GM19238 (cell line): ENCODE data around the gene DNAH3.
"Not testable (repeated sequence)": the region's sequence is repeated elsewhere in the genome, so short reads cannot be mapped to it uniquely, and the experiment has no call there.

Experiments
- DNase-seq: peaks from one replicate; pipeline ENCODE4 v3.0.0; 2011; ENCODE audit warnings: low spot score; ENCODE audit not compliant: insufficient read length

DNAH3 gene

GRCh38 chr16:21150375-21151001, at the start of gene DNAH3:
Gene DNAH3, minus strand, starts transcription at chr16:21150846. Its CDS starts 527 bp downstream, at chr16:21150319.
- DNase-seq: no peak

- DNase-seq: no peak
Observed at GRCh38 chr16:21199607-21200218, 49.1 kb upstream of the DNAH3 start.

- no peak for DNase-seq
Observed at GRCh38 chr16:21197621-21198020, 47.0 kb upstream of the DNAH3 start.

GRCh38 chr16:21197112-21197511, 46.5 kb upstream of the DNAH3 start:
- no peak for DNase-seq

- not testable (repeated sequence) for DNase-seq
Observed at GRCh38 chr16:21195330-21195729, 44.7 kb upstream of the DNAH3 start.

- DNase-seq: peak; percentile 9
Observed at GRCh38 chr16:21194771-21195301, 44.2 kb upstream of the DNAH3 start.

- DNase-seq: no peak
Observed at GRCh38 chr16:21192991-21193390, 42.3 kb upstream of the DNAH3 start.

GRCh38 chr16:21190599-21190998, 40.0 kb upstream of the DNAH3 start:
- no peak for DNase-seq

- no peak for DNase-seq
Observed at GRCh38 chr16:21190013-21190412, 39.4 kb upstream of the DNAH3 start.

GRCh38 chr16:21189311-21189710, 38.7 kb upstream of the DNAH3 start:
- no peak for DNase-seq

GRCh38 chr16:21186326-21186691, 35.7 kb upstream of the DNAH3 start:
- no peak for DNase-seq

GRCh38 chr16:21185659-21186325, 35.1 kb upstream of the DNAH3 start:
- DNase-seq: no peak

- DNase-seq: no peak
Observed at GRCh38 chr16:21184834-21185233, 34.2 kb upstream of the DNAH3 start.

- DNase-seq: no peak
Observed at GRCh38 chr16:21183995-21184394, 33.3 kb upstream of the DNAH3 start.

- DNase-seq: no peak
Observed at GRCh38 chr16:21179983-21180365, 29.3 kb upstream of the DNAH3 start.

- no peak for DNase-seq
Observed at GRCh38 chr16:21179126-21179982, 28.7 kb upstream of the DNAH3 start.

- DNase-seq: no peak
Observed at GRCh38 chr16:21175397-21175796, 24.8 kb upstream of the DNAH3 start.

GRCh38 chr16:21172650-21173049, 22.0 kb upstream of the DNAH3 start:
- no peak for DNase-seq

- not testable (repeated sequence) for DNase-seq
Observed at GRCh38 chr16:21170116-21170515, 19.5 kb upstream of the DNAH3 start.

GRCh38 chr16:21169249-21169981, 18.8 kb upstream of the DNAH3 start:
- no peak for DNase-seq
